Measurements from ENCODE around the gene TMEM167B.
"Not testable (repeated sequence)": the region's sequence is repeated elsewhere in the genome, so short reads cannot be mapped to it uniquely, and the experiment has no call there.

The TMEM167B gene

GRCh38 chr1:109115685-109116084 is 25.1 kb downstream of the TMEM167B start:
- DNase-seq, result no peak

- no peak for DNase-seq
These were observed 25.7 kb downstream of the TMEM167B start for GRCh38 chr1:109116286-109116685.

- DNase-seq, result no peak
These were observed 27.5 kb downstream of the TMEM167B start for GRCh38 chr1:109118089-109118488.

- no peak for DNase-seq
These were observed 29.8 kb downstream of the TMEM167B start for GRCh38 chr1:109120356-109120755.

- no peak for DNase-seq
These were observed 40.5 kb downstream of the TMEM167B start for GRCh38 chr1:109131059-109131458.

GRCh38 chr1:109131800-109132199 is 41.2 kb downstream of the TMEM167B start:
- no peak for DNase-seq

- no peak for DNase-seq
These were observed 42.6 kb downstream of the TMEM167B start for GRCh38 chr1:109133002-109133706.

- no peak for DNase-seq
These were observed 43.3 kb downstream of the TMEM167B start for GRCh38 chr1:109133815-109134214.

GRCh38 chr1:109134423-109134822 is 43.9 kb downstream of the TMEM167B start:
- no peak for DNase-seq

- DNase-seq, result no peak
These were observed 45.4 kb downstream of the TMEM167B start for GRCh38 chr1:109135940-109136339.

- no peak for DNase-seq
These were observed 46.2 kb downstream of the TMEM167B start for GRCh38 chr1:109136766-109137165.

- no peak for DNase-seq
These were observed 47.4 kb downstream of the TMEM167B start for GRCh38 chr1:109137958-109138357.

GRCh38 chr1:109138358-109138757 is 47.8 kb downstream of the TMEM167B start:
- no peak for DNase-seq

- DNase-seq, result no peak
These were observed 49.8 kb downstream of the TMEM167B start for GRCh38 chr1:109140392-109140791.

- DNase-seq, result no peak
These were observed 51.7 kb downstream of the TMEM167B start for GRCh38 chr1:109142260-109142659.

- not testable (repeated sequence) for DNase-seq
These were observed 52.2 kb downstream of the TMEM167B start for GRCh38 chr1:109142725-109143124.

Data from activated CD4-positive, CD25-positive, alpha-beta regulatory T cell treated with anti-CD3 and anti-CD28 coated beads, Interleukin-2, amount 50 U/mL, for 72 hours (primary cell).